HEK293 (cell line): ENCODE data around the gene SSTR3.

ENCODE experiments used
- CTCF ChIA-PET: fragments of 350-600 bp; formaldehyde crosslinking; extraction: SDS; loops from one replicate; lab custom pipeline; 2021; ENCODE audit warnings: antibody characterized with exemption; lab: Yijun Ruan, JAX
- POLR2A ChIA-PET: fragments of 300-600 bp; formaldehyde crosslinking; extraction: SDS; loops from one replicate; lab custom pipeline; 2020; ENCODE audit warnings: antibody characterized with exemption, inconsistent platforms; lab: Yijun Ruan, JAX
- H3K27ac ChIP-seq: fragments of 200-500 bp; sonication (Bioruptor generic); 2 replicates; pipeline ENCODE4 v1.5.1; 2014; ENCODE audit warnings: low read depth, low read length, control low read depth, inconsistent platforms; ENCODE audit errors: extremely low read depth
- H3K36me3 ChIP-seq, 2 experiments: fragments of 200-500 bp in 1 of 2; sonication (Bioruptor generic) in 1 of 2; 1 replicate in 1 of 2; 2 replicates in 1 of 2; pipeline ENCODE4 v1.5.1; 2014 to 2017; ENCODE audit warnings: inconsistent platforms in 2 of 2, low read length in 2 of 2; ENCODE audit not compliant: control insufficient read depth in 2 of 2, insufficient read depth in 1 of 2
- H3K4me1 ChIP-seq: fragments of 200-500 bp; sonication (Bioruptor generic); 2 replicates; pipeline ENCODE4 v1.5.1; 2014; ENCODE audit warnings: mild to moderate bottlenecking, low read length, inconsistent platforms; ENCODE audit not compliant: control insufficient read depth, insufficient read depth
- H3K4me3 ChIP-seq: 2 replicates; pipeline ENCODE4 v1.5.1; 2011; ENCODE audit warnings: low read depth, mild to moderate bottlenecking, control low read depth, low read length, moderate library complexity
- H3K9me3 ChIP-seq: fragments of 200-500 bp; sonication (Bioruptor generic); 2 replicates; pipeline ENCODE4 v1.5.1; 2014; ENCODE audit warnings: low read depth, low read length, inconsistent platforms; ENCODE audit not compliant: control insufficient read depth, insufficient read depth
- HOXD13 ChIP-seq: sonication (generic); formaldehyde crosslinking; IDR thresholded peaks from 2 replicates; pipeline ENCODE4 v1.8.0; 2022; ENCODE audit warnings: missing genetic modification reagents, borderline replicate concordance
- INSM2 ChIP-seq: fragments of 450-650 bp; formaldehyde crosslinking; IDR thresholded peaks from 2 replicates; pipeline ENCODE4 v1.5.1; 2016; ENCODE audit warnings: missing biosample characterization, missing genetic modification characterization
- MYNN ChIP-seq: fragments of 450-650 bp; formaldehyde crosslinking; IDR thresholded peaks from 2 replicates; pipeline ENCODE4 v1.5.1; 2016; ENCODE audit warnings: missing biosample characterization, missing genetic modification characterization, borderline replicate concordance
- TRIM28 ChIP-seq: IDR thresholded peaks from 2 replicates; pipeline ENCODE4 v1.6.1; 2011; ENCODE audit warnings: low read length, control low read depth, borderline replicate concordance
- ZBTB10 ChIP-seq: fragments of 450-650 bp; formaldehyde crosslinking; IDR thresholded peaks from 2 replicates; pipeline ENCODE4 v1.5.1; 2016; ENCODE audit warnings: missing biosample characterization, missing genetic modification characterization
- ZBTB7A ChIP-seq: fragments of 450-650 bp; formaldehyde crosslinking; IDR thresholded peaks from 2 replicates; pipeline ENCODE4 v1.5.1; 2016; ENCODE audit warnings: low read depth, missing biosample characterization, missing genetic modification characterization
- ZNF223 ChIP-seq: fragments of 450-650 bp; formaldehyde crosslinking; IDR thresholded peaks from 2 replicates; pipeline ENCODE4 v1.5.1; 2016; ENCODE audit warnings: missing biosample characterization, missing genetic modification characterization
- ZNF280C ChIP-seq: fragments of 450-650 bp; formaldehyde crosslinking; IDR thresholded peaks from 2 replicates; pipeline ENCODE4 v1.5.1; 2016; ENCODE audit warnings: missing biosample characterization, missing genetic modification characterization
- ZNF37A ChIP-seq: fragments of 450-650 bp; IDR thresholded peaks from 2 replicates; pipeline ENCODE4 v1.5.1; 2018; ENCODE audit warnings: missing biosample characterization, missing genetic modification characterization
- ZNF473 ChIP-seq: fragments of 450-650 bp; formaldehyde crosslinking; IDR thresholded peaks from 2 replicates; pipeline ENCODE4 v1.5.1; 2017; ENCODE audit warnings: missing biosample characterization, missing genetic modification characterization
- ZNF561 ChIP-seq: fragments of 450-650 bp; IDR thresholded peaks from 2 replicates; pipeline ENCODE4 v1.5.1; 2018; ENCODE audit warnings: missing biosample characterization, missing genetic modification characterization, borderline replicate concordance
- ZNF654 ChIP-seq: fragments of 450-650 bp; formaldehyde crosslinking; IDR thresholded peaks from 2 replicates; pipeline ENCODE4 v1.5.1; 2016; ENCODE audit warnings: low read depth, missing biosample characterization, missing genetic modification characterization
- ZNF660 ChIP-seq: fragments of 450-650 bp; IDR thresholded peaks from 2 replicates; pipeline ENCODE4 v1.5.1; 2018; ENCODE audit warnings: missing biosample characterization, mild to moderate bottlenecking, missing genetic modification characterization
- ZNF76 ChIP-seq: fragments of 450-650 bp; formaldehyde crosslinking; IDR thresholded peaks from 2 replicates; pipeline ENCODE4; 2016; ENCODE audit warnings: low read depth, missing biosample characterization, missing genetic modification characterization, borderline replicate concordance

SSTR3 gene

GRCh38 chr22:37245740-37246139, 33.5 kb upstream of the SSTR3 start:
- Histone ChIP-seq H3K4me1 (no peaks in the 10 kb centered on the region), H3K9me3 (no peaks in the 10 kb centered on the region), H3K36me3 (no peaks in the 10 kb centered on the region), H3K4me3 (no peak overlapping the region), H3K27ac (no peak overlapping the region)
- TF ChIP-seq ZNF280C (no peak), ZNF473 (tag by site-specific recombination) (no peak)
- ChIA-PET POLR2A (no interaction called here), CTCF (interaction anchor here (0.6 to 7.8 kb wide), 2 partner anchors 15 to 628 kb away, joined by 4 to 68 read pairs; no protein-coding TSS in a partner anchor)

- H3K27ac ChIP-seq, result no peak overlapping the region
- H3K4me1 ChIP-seq, result no peaks in the 10 kb centered on the region
- H3K4me3 ChIP-seq, result no peak overlapping the region
- H3K9me3 ChIP-seq, result no peaks in the 10 kb centered on the region
- ChIA-PET POLR2A (no interaction called here), CTCF (interaction anchor here (0.6 to 7.8 kb wide), 4 partner anchors 15 to 627 kb away, joined by 3 to 68 read pairs (median 4); no protein-coding TSS in a partner anchor)
- TF ChIP-seq ZBTB10 (tag by site-specific recombination) (no peak), TRIM28 (no peak), INSM2 (tag by site-specific recombination) (no peak), ZNF660 (tag by site-specific recombination) (no peak), ZBTB7A (tag by site-specific recombination) (no peak), ZNF654 (tag by site-specific recombination) (no peak), ZNF561 (no peak), HOXD13 (no peak), ZNF76 (tag by site-specific recombination) (no peak), MYNN (tag by site-specific recombination) (no peak), ZNF223 (no peak), ZNF37A (tag by site-specific recombination) (no peak)
- H3K36me3 ChIP-seq, result no peaks in the 10 kb centered on the region
Observed at GRCh38 chr22:37244922-37245722, 32.8 kb upstream of the SSTR3 start.
